HG03025 (cell line): ENCODE results near the gene TOP2A.
"Not testable (repeated sequence)": the region's sequence is repeated elsewhere in the genome, so short reads cannot be mapped to it uniquely, and the experiment has no call there.

Experiments
- ATAC-seq: cut with Tn5 transposase; IDR thresholded peaks from one replicate; pipeline ENCODE4 v1.9.1; 2021; ENCODE audit warnings: mild to moderate bottlenecking, moderate library complexity; ENCODE audit not compliant: unreplicated experiment, low FRiP score

Gene TOP2A

GRCh38 chr17:40378966-40379365, 38.7 kb downstream of the TOP2A start:
- no peak for ATAC-seq

- ATAC-seq = no peak
Measured at GRCh38 chr17:40377832-40378231, 39.9 kb downstream of the TOP2A start.

GRCh38 chr17:40376541-40376940, 41.2 kb downstream of the TOP2A start:
- ATAC-seq = not testable (repeated sequence)

GRCh38 chr17:40375786-40376185, 41.9 kb downstream of the TOP2A start:
- not testable (repeated sequence) for ATAC-seq

GRCh38 chr17:40374821-40375498, 42.7 kb downstream of the TOP2A start:
- ATAC-seq = no peak

GRCh38 chr17:40373999-40374398, 43.7 kb downstream of the TOP2A start:
- ATAC-seq = no peak

GRCh38 chr17:40373324-40373723, 44.4 kb downstream of the TOP2A start:
- ATAC-seq = no peak

- not testable (repeated sequence) for ATAC-seq
Measured at GRCh38 chr17:40372644-40373043, 45.1 kb downstream of the TOP2A start.

GRCh38 chr17:40372031-40372430, 45.7 kb downstream of the TOP2A start:
- no peak for ATAC-seq

- no peak for ATAC-seq
Measured at GRCh38 chr17:40371261-40371929, 46.3 kb downstream of the TOP2A start.

- ATAC-seq = no peak
Measured at GRCh38 chr17:40369923-40370322, 47.8 kb downstream of the TOP2A start.

- not testable (repeated sequence) for ATAC-seq
Measured at GRCh38 chr17:40367728-40368127, 50.0 kb downstream of the TOP2A start.

GRCh38 chr17:40366861-40367518, 50.7 kb downstream of the TOP2A start:
- no peak for ATAC-seq

- no peak for ATAC-seq
Measured at GRCh38 chr17:40366076-40366860, 51.4 kb downstream of the TOP2A start.

GRCh38 chr17:40364906-40365305, 52.8 kb downstream of the TOP2A start:
- ATAC-seq = no peak

- ATAC-seq = no peak
Measured at GRCh38 chr17:40364121-40364861, 53.4 kb downstream of the TOP2A start, which contains the start of gene GJD3. Gene GJD3 (minus strand): TSS chr17:40364737. CDS start chr17:40363815, 922 bp downstream.

- peak; percentile 8 for ATAC-seq
Measured at GRCh38 chr17:40363111-40363827, 54.4 kb downstream of the TOP2A start.

GRCh38 chr17:40362696-40363110, 55.0 kb downstream of the TOP2A start:
- ATAC-seq = peak; percentile 62

GRCh38 chr17:40361925-40362695, 55.6 kb downstream of the TOP2A start:
- no peak for ATAC-seq
